Putamen (tissue), 1 donor: Measurements from ENCODE around the gene CUL5.
A peak's percentile ranks its signal among the peaks of the same experiment; 100 is the strongest.

Experiments
- DNase-seq: peaks from one replicate; pipeline ENCODE4 v3.0.0-alpha.2; 2016; ENCODE audit warnings: low spot score

Gene CUL5

GRCh38 chr11:108008656-108009496 is at the start of gene CUL5:
Gene CUL5 (plus strand): TSS chr11:108008898. CDS start chr11:108009349, 451 bp downstream.
- peak; percentile 89 for DNase-seq

DNA sequence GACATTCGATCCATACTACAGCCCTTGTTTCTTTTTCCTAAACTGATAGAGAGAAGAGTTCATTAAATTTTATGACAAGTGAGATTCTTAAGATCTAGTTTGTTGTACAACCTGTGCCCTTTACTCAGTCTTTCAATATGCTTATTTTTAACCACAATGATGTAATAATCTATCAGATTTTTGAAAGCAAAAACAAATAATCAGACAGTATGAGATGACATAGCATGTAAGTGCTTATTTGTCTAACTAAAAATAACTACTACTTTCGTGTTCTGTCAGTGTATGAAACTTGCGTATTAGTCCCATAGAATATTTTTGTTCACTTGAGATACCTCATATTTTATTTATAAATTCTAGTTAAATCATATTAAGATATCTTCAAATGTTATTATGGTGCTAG is 47.2 kb upstream of the CUL5 start:
- DNase-seq = no peak

DNA sequence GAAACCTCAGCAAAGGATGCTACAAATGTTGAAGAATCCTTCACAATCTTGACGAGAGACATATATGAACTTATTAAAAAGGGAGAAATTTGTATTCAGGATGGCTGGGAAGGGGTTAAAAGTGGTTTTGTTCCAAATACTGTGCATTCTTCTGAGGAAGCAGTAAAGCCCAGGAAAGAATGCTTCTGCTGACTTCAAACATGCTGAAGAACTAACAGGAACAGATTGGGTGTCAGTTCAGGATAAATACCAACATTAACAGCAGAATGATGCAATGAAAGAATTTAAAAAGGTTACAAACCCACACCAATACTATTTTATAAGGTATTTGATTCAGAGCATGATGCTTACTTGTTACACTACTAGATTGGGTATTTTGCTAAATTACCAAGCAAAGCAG is 46.5 kb upstream of the CUL5 start:
- no peak for DNase-seq

DNA sequence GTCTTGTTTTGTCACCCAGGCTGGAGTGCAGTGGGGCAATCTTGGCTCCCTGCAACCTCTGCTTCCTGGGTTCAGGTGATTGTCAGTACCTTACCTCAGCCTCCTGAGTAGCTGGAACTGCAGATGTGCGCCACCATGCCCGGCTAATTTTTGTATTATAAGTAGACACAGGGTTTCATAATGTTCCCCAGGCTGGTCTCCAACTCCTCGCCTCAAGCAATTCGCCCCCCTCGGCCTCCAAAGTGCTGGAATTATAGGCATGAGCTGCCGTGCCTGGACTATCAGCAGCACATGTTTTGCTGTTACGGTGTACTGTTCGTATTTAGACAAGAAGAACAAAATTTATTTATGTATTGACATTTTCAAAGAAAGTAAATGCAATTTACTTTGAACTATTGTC is 45.6 kb upstream of the CUL5 start:
- no peak for DNase-seq

- no peak for DNase-seq
Measured at GRCh38 chr11:107969219-107969618, 39.5 kb upstream of the CUL5 start.

DNA sequence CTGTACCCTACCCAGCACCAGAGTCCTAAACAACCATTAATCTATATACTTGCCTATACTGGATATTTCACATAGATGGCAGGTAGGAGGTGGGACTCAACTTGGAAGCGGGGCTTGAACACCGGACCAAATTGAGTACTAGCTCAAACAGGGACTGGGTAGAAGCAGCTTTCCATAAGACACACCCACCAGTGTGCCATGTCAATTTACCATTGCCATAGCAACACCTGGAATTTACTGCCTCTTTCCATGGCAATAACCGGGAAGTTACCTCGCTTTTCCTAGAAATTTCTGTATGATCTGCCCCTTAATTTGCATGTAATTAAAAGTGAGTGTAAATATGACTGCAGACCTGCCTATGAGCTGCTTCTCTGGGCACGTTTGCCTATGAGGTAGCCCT is 38.6 kb upstream of the CUL5 start:
- no peak for DNase-seq

- DNase-seq = no peak
Measured at GRCh38 chr11:107973641-107974040, 35.1 kb upstream of the CUL5 start.

DNA sequence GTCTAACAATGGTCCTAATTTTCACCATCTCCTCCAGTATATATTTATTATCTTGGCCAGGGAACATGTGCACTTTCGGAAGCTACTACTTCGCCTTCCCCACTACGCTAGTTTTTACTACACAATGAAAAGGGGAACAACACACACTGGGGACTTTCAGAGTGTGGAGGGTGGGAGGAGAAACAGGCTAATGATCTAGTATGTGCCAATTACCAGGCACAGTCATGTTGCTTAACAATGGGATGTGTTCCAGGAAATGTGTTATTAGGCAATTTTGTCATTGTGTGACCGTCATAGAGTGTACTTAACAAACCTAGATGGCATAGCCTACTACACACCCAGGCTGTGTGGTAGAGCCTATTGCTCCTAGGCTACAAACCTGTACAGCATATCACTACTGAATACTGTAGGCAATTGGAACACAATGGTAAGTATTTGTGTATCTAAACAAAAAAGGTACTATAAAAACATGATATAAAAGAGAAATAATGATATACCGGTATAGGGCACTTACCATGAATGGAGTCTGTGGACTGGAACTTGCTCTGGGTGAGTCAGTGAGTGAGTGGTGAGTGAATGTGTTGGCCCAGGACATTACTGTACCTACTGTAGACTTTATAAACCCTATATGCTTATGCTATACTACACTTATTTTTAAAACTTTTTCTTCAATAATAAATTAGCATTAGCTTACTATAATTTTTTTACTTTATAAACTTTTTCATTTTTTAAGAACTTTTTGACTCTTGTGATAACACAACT is 20.1 kb upstream of the CUL5 start:
- DNase-seq = no peak

- DNase-seq = no peak
Measured at GRCh38 chr11:107991868-107992414, 16.8 kb upstream of the CUL5 start.

GRCh38 chr11:107996006-107996776 is 12.5 kb upstream of the CUL5 start:
- no peak for DNase-seq

DNA sequence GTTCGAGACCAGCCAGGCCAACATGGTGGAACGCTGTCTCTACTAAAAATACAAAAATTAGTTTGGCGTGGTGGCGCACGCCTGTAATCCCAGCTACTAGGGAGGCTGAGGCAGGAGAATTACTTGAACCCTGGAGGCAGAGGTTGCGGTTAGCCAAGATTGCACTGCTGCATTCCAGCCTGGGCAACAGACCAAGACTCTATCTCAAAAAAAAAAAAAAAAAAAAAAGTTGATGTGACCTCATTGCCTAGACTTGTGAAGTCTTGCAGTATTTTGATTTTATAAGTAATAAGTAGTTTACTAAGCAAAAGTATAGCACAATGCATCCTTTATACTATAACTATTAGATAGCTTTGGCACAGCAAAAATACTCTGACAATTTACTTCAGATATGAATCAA is 9.9 kb upstream of the CUL5 start:
- DNase-seq = no peak

GRCh38 chr11:107999759-108000455 is 8.8 kb upstream of the CUL5 start:
- no peak for DNase-seq

GRCh38 chr11:108002476-108002875 is 6.2 kb upstream of the CUL5 start:
- DNase-seq = no peak

DNA sequence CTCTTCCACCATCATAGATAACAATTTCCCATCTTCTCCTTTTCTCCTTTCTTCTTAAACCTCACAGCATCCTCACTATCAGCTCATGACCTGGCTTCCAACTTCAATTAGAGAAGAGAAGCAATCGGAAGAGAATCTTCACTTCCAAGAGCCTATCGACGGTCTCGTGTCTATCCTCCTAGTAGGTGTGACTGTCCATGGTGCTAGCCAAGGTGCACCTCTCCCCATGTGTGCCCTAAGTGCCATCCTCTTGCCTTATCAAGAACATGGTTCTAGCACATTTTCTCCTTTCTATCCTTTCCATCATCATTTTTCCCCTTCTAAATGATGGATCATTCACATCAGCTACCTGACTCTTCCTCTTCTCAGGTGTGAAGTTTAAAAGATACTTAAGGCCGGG is 5.1 kb upstream of the CUL5 start:
- DNase-seq = no peak

- DNase-seq = no peak
Measured at GRCh38 chr11:108007819-108008218, 879 bp upstream of the CUL5 start.

GRCh38 chr11:108009497-108010370 is 1.0 kb downstream of the CUL5 start:
- DNase-seq = peak; percentile 14

- DNase-seq = no peak
Measured at GRCh38 chr11:108012139-108012725, 3.5 kb downstream of the CUL5 start.

- DNase-seq = no peak
Measured at GRCh38 chr11:108016647-108017046, 7.9 kb downstream of the CUL5 start.

DNA sequence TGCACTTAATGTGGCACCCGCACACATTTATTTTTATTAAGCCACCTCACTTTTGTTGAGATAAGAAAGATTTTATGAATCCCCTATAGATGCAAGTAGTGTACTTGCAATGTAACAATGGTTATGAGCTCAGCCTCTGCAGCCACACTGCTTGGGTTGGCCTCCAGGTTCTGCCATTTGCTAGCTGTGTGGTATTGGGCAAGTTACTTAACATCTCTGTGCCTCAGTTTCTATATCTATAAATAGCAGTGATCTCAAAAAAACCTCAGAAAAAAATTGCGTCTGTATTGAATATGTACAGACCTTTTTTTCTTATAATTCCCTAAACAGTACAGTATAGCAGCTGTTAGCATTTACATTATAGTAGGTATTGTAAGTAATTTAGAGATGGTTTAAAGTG is 10.0 kb downstream of the CUL5 start:
- DNase-seq = no peak

DNA sequence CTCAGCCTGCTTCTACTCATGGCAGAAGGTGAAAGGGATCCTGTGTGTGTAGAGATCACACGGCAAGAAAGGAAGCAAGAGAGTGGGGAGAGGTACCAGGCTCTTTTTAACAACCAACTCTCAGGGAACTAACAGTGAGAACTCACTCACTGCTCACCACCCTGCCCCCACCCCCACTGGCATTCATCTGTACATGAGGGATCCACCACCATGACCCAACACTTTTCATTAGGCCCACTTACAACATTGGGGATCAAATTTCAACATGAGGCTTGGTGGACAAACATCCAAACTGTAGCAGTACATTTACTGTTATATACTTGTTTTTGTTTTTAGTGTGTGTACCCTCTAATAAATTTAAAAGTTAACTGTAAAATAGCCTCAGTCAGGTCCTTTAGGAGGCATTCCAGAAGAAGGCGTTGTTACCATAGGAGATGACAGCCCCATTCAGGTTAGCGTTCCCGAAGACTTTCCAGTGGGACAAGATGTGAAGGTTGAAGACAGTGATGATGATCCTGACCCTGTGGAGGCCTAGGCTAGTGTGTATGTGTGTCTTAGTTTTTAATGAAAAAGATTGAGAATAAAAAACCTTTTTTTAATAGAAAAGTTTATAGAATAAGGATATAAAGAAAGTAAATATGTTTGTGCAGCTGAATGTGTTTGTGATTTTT is 11.3 kb downstream of the CUL5 start:
- no peak for DNase-seq
